AG09319 (cell line): ENCODE results near the gene SLC2A6.

Source experiments
- DNase-seq: peaks from one replicate; pipeline ENCODE4 v3.0.0-alpha.2; 2010; ENCODE audit warnings: low read depth; ENCODE audit errors: extremely low read depth
- TF ChIP-seq, protein P1 (sequence below): IDR thresholded peaks from 2 replicates; pipeline ENCODE4 v1.5.1; 2011; ENCODE audit warnings: low read depth, mild to moderate bottlenecking, inconsistent platforms, low read length, moderate library complexity

SLC2A6 gene

DNA sequence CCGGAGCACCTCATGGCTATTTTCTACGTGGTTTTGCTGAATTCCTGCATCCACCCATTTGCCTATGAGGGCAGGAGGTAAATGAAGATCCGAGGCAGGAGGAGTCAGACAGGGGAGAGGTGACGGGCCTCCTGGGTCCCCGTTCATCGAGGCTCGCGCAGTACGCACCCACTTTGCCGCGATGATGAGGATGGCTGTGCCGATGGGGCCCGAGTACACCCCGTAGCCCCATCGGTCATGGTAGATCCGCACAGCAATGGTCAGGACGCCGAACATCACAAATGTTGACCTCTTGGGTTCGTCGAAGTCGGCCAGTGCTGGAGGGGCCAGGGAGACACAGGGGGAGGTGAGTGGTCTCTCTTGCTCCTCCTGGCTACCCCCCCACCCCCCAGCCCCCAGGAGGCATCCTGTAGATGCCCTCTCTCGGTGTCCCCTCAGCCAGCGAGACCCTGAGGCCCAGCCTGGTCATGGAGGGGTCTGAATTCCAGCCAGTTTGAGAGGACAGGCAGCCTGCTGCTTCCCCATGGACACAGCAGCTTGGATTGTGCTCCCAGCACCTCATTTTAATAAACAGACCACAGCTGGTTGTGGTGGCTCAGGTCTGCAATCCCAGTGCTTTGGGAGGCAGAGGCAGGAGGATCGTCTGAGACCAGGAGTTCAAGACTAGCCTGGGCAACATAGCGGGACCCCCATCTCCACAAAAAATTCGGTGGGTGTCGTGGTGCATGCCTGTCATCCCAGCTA, 40.0 kb upstream of the SLC2A6 start:
- TF ChIP-seq, protein P1, sequence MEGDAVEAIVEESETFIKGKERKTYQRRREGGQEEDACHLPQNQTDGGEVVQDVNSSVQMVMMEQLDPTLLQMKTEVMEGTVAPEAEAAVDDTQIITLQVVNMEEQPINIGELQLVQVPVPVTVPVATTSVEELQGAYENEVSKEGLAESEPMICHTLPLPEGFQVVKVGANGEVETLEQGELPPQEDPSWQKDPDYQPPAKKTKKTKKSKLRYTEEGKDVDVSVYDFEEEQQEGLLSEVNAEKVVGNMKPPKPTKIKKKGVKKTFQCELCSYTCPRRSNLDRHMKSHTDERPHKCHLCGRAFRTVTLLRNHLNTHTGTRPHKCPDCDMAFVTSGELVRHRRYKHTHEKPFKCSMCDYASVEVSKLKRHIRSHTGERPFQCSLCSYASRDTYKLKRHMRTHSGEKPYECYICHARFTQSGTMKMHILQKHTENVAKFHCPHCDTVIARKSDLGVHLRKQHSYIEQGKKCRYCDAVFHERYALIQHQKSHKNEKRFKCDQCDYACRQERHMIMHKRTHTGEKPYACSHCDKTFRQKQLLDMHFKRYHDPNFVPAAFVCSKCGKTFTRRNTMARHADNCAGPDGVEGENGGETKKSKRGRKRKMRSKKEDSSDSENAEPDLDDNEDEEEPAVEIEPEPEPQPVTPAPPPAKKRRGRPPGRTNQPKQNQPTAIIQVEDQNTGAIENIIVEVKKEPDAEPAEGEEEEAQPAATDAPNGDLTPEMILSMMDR: no peak
- DNase-seq: no peak

DNA sequence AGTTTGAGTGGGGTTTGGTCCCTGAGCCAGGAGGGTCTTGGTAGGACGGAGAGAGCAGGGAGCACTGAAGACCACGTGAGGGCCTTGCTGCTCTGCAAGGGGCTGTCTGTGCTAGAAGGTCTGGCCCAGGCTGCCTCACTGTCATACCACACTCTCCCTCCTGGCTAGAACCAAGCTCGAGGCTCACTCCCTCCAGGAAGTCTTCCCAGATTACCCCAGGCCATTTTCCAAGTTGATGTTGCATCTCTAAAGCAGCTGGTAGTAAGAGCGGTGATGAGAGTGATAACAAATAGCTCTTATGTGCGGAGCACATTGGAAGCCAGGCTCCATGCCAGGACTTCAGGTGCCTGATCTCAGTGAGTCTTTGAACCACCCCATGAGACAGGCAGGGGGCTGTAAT, 39.3 kb upstream of the SLC2A6 start:
- no peak for DNase-seq
- TF ChIP-seq, protein P1: no peak

DNA sequence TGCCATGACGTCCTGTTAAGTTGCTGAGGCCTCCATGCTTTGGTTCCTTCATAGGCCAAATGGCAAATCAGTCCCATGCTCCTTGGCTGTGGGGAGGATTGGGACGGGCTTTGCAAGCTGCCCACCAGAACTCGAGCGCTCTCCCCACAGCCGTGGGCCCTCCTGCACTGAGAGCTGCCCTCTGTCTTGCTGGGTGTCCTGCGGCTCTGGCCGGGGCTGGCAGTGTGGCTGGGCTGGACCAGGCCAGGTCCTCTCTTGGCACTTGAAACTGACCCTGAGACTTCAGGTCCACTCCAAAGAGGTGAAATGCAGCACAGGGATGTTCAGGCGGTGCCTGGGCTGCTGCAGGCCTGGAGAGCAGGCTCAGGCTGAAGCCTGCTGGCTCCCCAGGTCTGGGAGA, 38.8 kb upstream of the SLC2A6 start:
- TF ChIP-seq, protein P1: no peak
- no peak for DNase-seq

DNA sequence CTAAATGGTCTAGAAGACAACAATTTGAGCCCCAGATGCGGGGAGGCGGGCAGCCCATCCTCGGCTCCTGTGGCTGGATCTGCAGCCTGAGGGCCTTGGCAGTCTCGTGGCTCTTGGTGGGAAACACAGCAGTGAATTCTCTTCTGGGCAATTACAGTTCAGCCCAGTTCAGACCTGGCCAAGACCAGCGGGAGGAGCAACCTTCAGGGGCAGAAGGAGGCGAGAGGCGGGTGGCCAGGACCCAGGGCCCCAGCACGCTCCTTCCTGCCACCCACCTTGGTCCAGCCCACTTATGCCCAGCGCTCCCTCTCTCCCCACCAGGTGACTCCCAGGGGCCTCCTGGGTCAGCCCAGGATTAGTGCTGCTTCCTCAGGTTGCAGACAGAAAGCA, 38.1 kb upstream of the SLC2A6 start:
- DNase-seq: no peak
- TF ChIP-seq, protein P1: no peak

DNA sequence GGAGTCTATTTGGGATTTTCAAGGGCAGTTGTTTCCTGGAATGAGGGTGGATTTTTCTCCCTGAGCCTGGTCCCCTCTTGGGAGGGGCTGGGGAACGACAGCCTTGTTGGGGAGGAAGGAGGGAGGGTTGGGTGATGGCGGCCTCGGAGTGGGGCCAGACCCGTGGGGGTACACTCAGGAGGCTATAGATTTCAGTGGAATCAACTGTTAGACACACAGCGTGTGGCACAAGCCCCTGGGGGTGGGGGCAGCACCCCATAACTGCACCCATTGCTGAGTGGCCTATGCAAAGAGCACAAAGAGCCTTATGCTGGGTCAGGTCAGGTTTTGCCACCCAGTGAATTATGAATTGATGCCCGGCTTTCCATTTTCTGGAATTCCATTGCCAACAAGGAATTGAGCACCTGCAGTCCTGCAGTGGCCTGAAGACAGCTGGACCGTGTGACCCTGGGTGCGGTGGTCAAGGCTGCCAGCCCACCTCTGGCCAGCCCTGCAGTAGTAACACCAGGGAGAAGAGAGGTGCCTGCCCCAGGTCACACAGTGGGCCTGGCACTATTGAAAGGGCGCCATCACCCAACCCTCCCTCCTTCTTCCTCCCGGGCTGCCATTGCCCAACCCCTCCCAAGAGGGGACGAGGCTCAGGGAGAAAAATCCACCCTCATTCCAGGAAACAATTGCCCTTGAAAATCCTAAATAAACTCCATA, 37.5 kb upstream of the SLC2A6 start:
- TF ChIP-seq, protein P1: no peak
- no peak for DNase-seq

DNA sequence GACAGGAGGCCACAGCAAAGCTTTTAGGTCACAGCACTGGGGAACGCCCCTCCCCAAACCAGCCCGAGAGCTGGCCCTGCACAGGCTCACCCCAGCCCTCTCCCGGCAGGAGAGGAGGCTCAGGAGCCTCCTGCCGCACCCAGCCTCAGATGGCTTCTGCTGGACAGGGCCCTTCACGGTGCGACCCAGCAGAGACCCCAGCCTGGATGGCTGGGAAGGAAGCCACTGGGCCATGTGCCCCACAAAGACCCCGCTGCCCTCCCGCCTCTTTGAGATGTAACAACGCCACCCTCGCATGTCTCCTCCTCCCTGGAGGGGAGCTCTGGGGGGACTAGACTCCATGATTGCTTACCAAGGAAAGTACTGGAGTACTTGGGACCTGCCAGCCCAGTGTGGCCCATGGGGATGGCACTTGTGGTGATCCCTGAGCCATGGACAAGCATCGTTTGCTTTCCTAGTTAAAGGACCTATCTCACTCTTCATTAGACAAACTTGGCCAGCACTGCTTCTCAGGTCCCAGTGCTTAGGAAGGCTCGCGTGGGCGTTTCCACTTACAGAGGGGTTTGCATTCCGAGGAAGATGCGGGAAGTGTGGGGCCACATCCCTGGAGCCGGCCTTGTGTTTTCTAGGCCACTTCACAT, 36.8 kb upstream of the SLC2A6 start:
- TF ChIP-seq, protein P1: no peak

DNA sequence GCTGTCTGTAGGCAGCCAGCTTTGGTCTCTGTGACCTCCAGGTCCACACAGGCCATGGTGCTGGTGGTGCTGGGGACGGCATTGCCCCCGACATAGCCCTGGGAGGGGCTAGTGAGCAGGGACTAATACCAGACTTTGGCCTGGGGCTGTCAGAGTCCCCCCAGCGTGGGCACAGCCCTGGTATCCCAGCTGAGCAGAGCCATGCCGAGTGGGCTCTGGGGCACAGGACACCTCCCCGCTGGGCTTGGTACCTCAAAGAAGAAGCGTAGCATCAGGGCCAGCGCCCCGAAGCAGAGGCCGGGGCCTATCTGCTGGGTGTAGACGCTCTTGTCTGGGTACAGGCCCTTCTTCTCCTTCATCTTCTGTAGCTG, 36.3 kb upstream of the SLC2A6 start:
- TF ChIP-seq, protein P1: no peak
- no peak for DNase-seq

More for the DNA sequence above, 36.8 kb upstream of the SLC2A6 start:
- no peak for DNase-seq
